Gastrocnemius medialis (tissue), 4 donors: ENCODE measurements around the gene ITCH.
A peak's percentile ranks its signal among the peaks of the same experiment; 100 is the strongest.

Experiments
- POLR2A ChIP-seq, 2 donors: fragments of 450-650 bp; IDR thresholded peaks; one replicate each; pipeline ENCODE4 v1.6.1; 2017; ENCODE audit warnings: antibody characterized with exemption in 2 of 2, mild to moderate bottlenecking in 2 of 2, moderate library complexity in 2 of 2
- TF ChIP-seq, protein P1 (sequence below), 5 experiments: fragments of 450-650 bp in 3 of 5; fragments of 200-600 bp in 2 of 5; sonication (generic) in 2 of 5; IDR thresholded peaks in 4 of 5; conservative IDR thresholded peaks in 1 of 5; 1 replicate in 4 of 5; 2 replicates in 1 of 5; pipeline ENCODE4 v1.5.1; 2016 to 2019; ENCODE audit warnings: antibody characterized with exemption in 5 of 5, mild to moderate bottlenecking in 3 of 5, moderate library complexity in 3 of 5

DNA sequence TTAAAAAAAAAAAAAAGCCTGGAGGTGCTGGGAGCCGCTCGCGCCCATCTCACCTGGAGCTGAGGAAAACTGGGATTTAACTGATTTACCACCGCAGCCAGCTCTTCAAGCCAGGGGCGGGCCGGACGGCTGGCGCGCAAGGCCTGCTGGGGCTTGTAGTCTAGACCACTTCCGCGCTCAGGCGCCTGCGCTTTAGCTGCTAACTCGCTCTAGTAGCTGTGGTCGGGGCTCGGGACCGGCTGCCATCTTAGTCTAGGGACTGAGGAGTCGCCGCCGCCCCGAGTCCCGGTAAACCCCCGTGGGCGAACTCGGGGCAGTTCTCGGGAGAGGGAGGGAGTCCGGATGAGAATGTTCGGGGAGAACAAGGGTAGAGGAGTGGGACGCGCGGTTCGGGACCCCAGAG lies at the start of gene ITCH:
- peak; percentile 93 for TF ChIP-seq POLR2A (IDR thresholded peaks at IDR 0.05)
- TF ChIP-seq, protein P1, sequence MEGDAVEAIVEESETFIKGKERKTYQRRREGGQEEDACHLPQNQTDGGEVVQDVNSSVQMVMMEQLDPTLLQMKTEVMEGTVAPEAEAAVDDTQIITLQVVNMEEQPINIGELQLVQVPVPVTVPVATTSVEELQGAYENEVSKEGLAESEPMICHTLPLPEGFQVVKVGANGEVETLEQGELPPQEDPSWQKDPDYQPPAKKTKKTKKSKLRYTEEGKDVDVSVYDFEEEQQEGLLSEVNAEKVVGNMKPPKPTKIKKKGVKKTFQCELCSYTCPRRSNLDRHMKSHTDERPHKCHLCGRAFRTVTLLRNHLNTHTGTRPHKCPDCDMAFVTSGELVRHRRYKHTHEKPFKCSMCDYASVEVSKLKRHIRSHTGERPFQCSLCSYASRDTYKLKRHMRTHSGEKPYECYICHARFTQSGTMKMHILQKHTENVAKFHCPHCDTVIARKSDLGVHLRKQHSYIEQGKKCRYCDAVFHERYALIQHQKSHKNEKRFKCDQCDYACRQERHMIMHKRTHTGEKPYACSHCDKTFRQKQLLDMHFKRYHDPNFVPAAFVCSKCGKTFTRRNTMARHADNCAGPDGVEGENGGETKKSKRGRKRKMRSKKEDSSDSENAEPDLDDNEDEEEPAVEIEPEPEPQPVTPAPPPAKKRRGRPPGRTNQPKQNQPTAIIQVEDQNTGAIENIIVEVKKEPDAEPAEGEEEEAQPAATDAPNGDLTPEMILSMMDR (IDR thresholded peaks at IDR 0.05 in 4 of 5, conservative IDR thresholded peaks at IDR 0.05 in 1 of 5): no peak
